HG03139 (cell line): ENCODE data around the gene NKPD1.
"Not testable (repeated sequence)": the region's sequence is repeated elsewhere in the genome, so short reads cannot be mapped to it uniquely, and the experiment has no call there.

Source experiments
- ATAC-seq: cut with Tn5 transposase; IDR thresholded peaks from one replicate; pipeline ENCODE4 v1.9.1; 2021; ENCODE audit not compliant: unreplicated experiment

Gene NKPD1

DNA sequence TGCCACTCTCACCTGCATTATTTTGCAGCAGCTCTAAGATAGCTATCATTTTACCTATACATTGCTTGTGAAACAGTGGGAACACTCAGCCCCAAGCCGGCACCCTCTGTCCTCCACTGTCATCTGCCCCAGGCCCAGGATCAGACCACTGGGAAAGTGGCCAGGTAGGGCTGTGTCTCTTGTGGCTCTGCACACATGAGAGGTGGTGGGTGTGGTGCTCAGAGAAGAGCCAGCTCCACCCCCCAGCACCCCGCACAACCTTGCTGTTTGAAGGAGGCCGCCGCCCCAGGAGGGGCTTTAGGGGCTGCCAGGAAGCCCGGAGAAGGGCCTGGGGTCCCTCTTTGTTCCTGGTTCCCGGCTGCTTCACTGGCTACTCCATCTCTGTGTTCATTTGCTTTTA is 41.2 kb downstream of the NKPD1 start:
- ATAC-seq = no peak

DNA sequence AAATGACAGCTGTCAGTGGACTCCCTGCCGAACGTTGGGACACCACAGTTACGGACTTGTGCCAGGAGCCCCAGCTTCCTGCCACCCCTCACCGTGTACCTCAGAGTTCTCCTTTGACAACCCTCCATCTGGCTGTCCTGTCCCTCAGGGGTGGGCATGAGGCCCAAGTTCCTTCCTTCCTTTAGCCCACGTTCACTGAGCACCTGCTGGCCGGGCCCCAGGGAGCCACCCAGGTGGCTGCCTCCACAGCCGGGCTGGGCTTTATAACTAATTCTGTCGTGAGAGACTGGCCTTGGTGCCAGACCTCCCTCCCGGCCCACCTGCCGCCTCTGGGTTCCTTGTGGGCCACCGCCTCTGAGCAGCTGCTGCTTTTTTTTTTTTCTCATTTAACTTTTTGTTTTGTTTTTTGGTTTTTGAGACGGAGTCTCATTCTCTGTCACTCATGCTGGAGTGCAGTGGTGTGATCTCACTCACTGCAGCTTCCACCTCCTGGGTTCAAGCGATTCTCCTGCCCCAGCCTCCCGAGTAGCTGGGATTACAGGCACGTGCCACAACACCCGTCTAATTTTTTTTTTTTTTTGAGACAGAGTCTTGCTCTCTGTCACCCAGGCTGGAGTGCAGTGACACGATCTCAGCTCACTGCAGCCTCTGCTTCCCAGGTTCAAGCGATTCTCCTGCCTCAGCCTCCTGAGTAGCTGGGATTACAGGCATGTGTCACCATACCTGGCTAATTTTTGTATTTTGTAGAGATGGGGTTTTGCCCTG is 42.0 kb downstream of the NKPD1 start:
- not testable (repeated sequence) for ATAC-seq

GRCh38 chr19:45118106-45118505 is 42.7 kb downstream of the NKPD1 start:
- no peak for ATAC-seq

- ATAC-seq = no peak
These were observed 43.1 kb downstream of the NKPD1 start for GRCh38 chr19:45117671-45118070.

DNA sequence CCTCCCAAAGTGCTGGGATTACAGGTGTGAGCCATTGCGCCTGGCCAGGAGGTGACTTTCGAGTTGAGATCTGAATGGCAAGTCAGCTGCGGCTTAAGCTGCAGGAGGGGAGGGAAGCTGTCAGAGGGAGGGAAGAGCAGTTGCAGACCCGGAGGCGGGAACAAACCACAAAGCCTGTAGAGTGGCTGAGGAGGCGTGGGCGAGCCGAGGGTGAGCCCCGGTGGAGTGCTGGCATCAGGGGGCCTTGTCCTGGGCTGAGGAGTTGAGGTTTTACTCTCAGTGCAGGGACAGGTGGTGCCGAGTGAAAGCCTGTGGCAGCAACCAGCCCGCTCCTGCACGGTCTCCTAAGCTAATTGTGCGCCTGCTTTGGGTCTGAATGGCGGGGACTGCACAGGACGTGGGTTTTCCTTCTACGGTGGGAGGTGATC is 43.6 kb downstream of the NKPD1 start:
- ATAC-seq = no peak

DNA sequence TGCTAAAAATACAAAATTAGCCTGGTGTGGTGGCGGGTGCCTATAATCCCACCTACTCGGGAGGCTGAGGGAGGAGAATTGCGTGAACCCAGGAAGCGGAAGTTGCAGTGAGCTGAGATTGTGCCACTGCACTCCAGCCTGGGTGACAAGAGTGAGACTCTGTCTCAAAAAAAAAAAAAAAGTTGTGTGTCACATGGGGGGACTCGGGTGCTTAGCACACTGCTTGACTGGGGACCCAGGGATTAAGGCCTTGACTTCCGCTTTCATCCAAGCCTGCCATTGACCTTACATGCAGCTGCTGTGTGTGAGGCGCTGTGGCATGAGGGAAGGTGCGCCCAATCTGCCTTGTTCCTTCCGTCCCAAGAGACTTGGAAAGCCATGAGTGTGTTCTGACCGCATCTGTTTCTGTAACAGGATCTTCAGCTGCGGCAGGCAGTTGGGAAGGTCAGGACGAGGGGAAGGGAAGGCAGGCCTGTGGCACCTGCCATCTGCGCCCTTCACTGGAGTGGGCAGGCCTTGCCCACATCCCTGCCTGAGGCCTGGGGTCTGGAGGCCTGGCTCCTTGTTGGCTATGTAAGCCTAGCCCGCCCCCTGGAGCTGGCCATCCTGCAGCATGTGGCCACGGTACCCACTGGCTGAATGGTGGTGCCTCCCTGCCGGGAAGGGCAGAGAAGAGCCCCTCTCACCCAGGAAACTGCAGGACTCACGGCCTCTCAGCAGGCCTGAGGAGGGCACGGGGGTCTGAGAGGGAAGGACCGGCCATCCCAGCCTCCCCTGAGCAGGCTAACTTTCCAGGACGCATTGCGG is 44.8 kb downstream of the NKPD1 start:
- no peak for ATAC-seq

DNA sequence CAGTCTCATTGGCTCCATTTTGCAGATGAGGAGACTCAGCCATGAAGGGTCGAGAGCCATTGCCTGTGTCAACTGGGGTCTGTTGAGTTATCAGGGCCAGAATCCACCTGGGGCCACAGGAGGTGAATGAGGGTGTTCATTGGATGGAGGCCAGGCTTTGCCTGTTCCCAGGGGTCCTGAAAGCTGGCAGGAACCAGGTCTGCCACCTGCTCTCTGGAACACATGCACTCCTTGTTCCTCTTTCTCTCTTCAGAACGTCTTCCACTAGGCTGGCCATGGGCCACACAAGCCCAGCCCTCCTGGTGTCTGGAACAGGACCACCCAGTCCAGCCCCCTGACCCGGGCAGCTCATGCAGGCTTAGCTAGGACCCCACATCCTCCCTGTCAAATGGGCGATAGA is 46.7 kb downstream of the NKPD1 start:
- ATAC-seq = no peak

GRCh38 chr19:45113628-45114027 is 47.2 kb downstream of the NKPD1 start:
- no peak for ATAC-seq

- no peak for ATAC-seq
These were observed 48.5 kb downstream of the NKPD1 start for GRCh38 chr19:45112111-45112827.
